GM18951 (cell line): ENCODE measurements around the gene ILRUN.

Experiments used
- POLR2A ChIP-seq: IDR thresholded peaks from 4 replicates; pipeline ENCODE4 v1.6.1; 2011; ENCODE audit warnings: mild to moderate bottlenecking; ENCODE audit not compliant: insufficient read length, insufficient read depth; ENCODE audit errors: extremely low read depth
- in situ Hi-C: fragments of 300-500 bp; cut with MboI; formaldehyde crosslinking; loops from one replicate; pipeline ENCODE4 v1.12.0; 2022; ENCODE audit warnings: low sequenced_read_pairs, mixed read lengths, inconsistent platforms; ENCODE audit not compliant: unreplicated experiment

Gene ILRUN

GRCh38 chr6:34648806-34649205 is 47.8 kb downstream of the ILRUN start:
- no peak for TF ChIP-seq POLR2A
- in situ Hi-C loops: no loop called here
